NCI-H2107 treated with DMSO at 0.1 percent for 48 hours (cell line): ENCODE measurements around the gene SPINK6.

Experiments used
- DNase-seq: peaks from one replicate; lab custom pipeline; 2025; ENCODE audit not compliant: unreplicated experiment; lab: John Stamatoyannopoulos, UW

SPINK6 gene

GRCh38 chr5:148221508-148221907, 18.7 kb downstream of the SPINK6 start:
- DNase-seq: no peak

GRCh38 chr5:148224117-148224742, 21.4 kb downstream of the SPINK6 start:
- DNase-seq: no peak

GRCh38 chr5:148228392-148228984, 25.6 kb downstream of the SPINK6 start:
- no peak for DNase-seq

GRCh38 chr5:148229840-148230239, 27.0 kb downstream of the SPINK6 start:
- DNase-seq: no peak

- no peak for DNase-seq
These were observed 27.4 kb downstream of the SPINK6 start for GRCh38 chr5:148230240-148230639.

GRCh38 chr5:148237785-148238417, 35.1 kb downstream of the SPINK6 start:
- DNase-seq: no peak

- DNase-seq: no peak
These were observed 35.6 kb downstream of the SPINK6 start, which contains the start of gene MARCOL for GRCh38 chr5:148238418-148238794. TSS of gene MARCOL (plus strand) at chr5:148238525. CDS start at chr5:148238598, 73 bp downstream.

GRCh38 chr5:148248894-148249293, 46.1 kb downstream of the SPINK6 start:
- DNase-seq: no peak

- no peak for DNase-seq
These were observed 52.6 kb downstream of the SPINK6 start for GRCh38 chr5:148255456-148255855.

- no peak for DNase-seq
These were observed 56.4 kb downstream of the SPINK6 start for GRCh38 chr5:148259288-148259687.

- DNase-seq: no peak
These were observed 58.4 kb downstream of the SPINK6 start for GRCh38 chr5:148261221-148261620.
